Osteocyte (in vitro differentiated cells): Measurements from ENCODE around the gene ATP6V1G2. TPM values are rescaled to one million over a fixed set of nuclear protein-coding genes. Genes with fewer than 3 reads are reported as not detected.
"Not testable (repeated sequence)": the region's sequence is repeated elsewhere in the genome, so short reads cannot be mapped to it uniquely, and the experiment has no call there.

Experiments used
- DNase-seq: peaks from one replicate; pipeline ENCODE4 v3.0.0; 2021; ENCODE audit warnings: mixed read lengths; ENCODE audit not compliant: unreplicated experiment; ENCODE audit errors: extremely low spot score
- H3K27ac Mint-ChIP-seq: one replicate; pipeline ENCODE4 v1.8.0; 2021; ENCODE audit warnings: mild to moderate bottlenecking, mixed read lengths; ENCODE audit not compliant: unreplicated experiment
- H3K27me3 Mint-ChIP-seq: one replicate; pipeline ENCODE4 v1.8.0; 2021; ENCODE audit warnings: mixed read lengths; ENCODE audit not compliant: unreplicated experiment
- H3K36me3 Mint-ChIP-seq: one replicate; pipeline ENCODE4 v1.8.0; 2021; ENCODE audit warnings: mixed read lengths; ENCODE audit not compliant: unreplicated experiment
- H3K4me1 Mint-ChIP-seq: one replicate; pipeline ENCODE4 v1.8.0; 2021; ENCODE audit warnings: mixed read lengths; ENCODE audit not compliant: unreplicated experiment
- H3K4me3 Mint-ChIP-seq: one replicate; pipeline ENCODE4 v1.8.0; 2021; ENCODE audit warnings: mild to moderate bottlenecking, moderate library complexity, mixed read lengths; ENCODE audit not compliant: unreplicated experiment
- H3K9me3 Mint-ChIP-seq: one replicate; pipeline ENCODE4 v1.8.0; 2021; ENCODE audit warnings: mixed read lengths; ENCODE audit not compliant: unreplicated experiment
- CTCF ChIP-seq: fragments of 200-600 bp; sonication (generic); IDR thresholded peaks from 2 replicates; pipeline ENCODE4 v1.5.0; 2021; ENCODE audit warnings: antibody characterized with exemption, mild to moderate bottlenecking, moderate library complexity
- total RNA-seq: library from RNA; stranded (reverse); gene quantifications from 2 replicates; pipeline ENCODE4 v1.2.1, GENCODE V29; 2021

ATP6V1G2 gene
- total RNA-seq, 1 donor from 2014 or later = 9.0 TPM

DNA sequence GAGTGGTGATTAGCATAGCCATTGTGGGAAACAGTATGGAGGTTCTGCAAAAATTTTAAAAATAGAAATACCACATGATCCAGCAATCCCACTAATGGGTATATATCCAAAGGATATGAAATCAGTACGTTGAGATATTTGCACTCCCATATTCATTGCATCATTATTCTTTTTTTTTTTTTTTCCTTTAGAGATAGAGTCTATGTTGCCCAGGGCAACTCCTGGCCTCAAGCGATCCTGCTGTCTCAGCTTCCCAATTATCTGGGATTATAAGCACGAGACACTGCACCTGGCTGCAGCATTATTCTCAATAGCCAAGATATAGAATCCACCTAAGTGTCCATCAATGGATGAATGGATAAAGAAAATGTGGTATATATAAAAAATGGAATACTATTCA lies 24.6 kb downstream of the ATP6V1G2 start:
- DNase-seq = no peak
- Mint-ChIP-seq H3K4me1 (peaks cover 7% of the 10 kb centered on the region), H3K27ac (no peak overlapping the region), H3K27me3 (peaks cover 20% of the 10 kb centered on the region), H3K9me3 (no peaks in the 10 kb centered on the region), H3K4me3 (no peak overlapping the region), H3K36me3 (no peaks in the 10 kb centered on the region)
- no peak for TF ChIP-seq CTCF

DNA sequence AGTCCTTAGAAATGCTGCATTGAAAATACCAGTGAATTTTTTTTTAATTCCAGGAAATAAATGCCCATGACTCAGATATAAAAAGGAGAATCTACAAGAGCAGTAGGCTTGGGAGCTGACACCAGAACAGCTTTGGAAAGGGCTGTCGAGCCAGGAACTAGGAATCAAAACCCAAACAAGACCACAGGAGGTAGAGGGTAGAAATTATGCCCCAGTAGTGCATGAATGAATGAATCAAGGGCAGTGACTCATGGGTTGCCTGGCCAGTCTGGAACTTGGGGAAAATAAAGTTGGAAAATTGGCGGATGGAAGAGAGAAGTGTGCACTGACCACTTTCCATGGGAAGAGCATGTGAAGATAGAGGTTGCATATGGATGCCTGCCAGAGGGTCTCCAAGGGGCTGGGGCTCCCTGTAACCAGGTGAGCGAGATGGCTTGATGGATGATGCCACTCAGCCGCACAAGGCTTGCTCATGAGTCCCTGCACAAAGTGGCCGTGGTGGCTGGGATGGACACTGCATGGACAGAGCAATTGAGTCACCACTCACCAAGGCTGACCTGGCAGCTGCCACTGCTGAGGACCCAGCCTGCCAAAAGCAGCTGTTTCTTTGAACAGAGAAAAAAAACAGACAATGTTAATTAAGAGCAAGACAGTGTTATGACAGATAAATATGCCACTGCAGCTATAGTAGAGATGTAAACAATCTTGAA lies 32.8 kb downstream of the ATP6V1G2 start:
- peaks cover 10% of the 10 kb centered on the region for H3K36me3 Mint-ChIP-seq
- no peak for TF ChIP-seq CTCF
- H3K4me1 Mint-ChIP-seq = peaks cover 5% of the 10 kb centered on the region
- no peak overlapping the region for H3K27ac Mint-ChIP-seq
- no peaks in the 10 kb centered on the region for H3K9me3 Mint-ChIP-seq
- H3K4me3 Mint-ChIP-seq = no peak overlapping the region
- DNase-seq = no peak
- H3K27me3 Mint-ChIP-seq = no peaks in the 10 kb centered on the region

DNA sequence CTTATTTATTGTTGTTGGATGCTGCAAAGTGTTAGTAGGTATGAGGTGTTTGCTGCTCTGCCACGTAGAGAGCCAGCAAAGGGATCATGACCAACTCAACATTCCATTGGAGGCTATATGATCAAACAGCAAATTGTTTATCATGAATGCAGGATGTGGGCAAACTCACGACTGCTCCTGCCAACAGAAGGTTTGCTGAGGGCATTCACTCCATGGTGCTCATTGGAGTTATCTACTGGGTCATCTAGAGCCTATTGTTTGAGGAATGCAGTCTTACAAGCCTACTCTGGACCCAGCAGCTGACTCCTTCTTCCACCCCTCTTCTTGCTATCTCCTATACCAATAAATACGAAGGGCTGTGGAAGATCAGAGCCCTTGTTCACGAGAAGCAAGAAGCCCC lies 36.4 kb downstream of the ATP6V1G2 start:
- Mint-ChIP-seq H3K27me3 (no peaks in the 10 kb centered on the region), H3K4me3 (no peak overlapping the region), H3K9me3 (no peaks in the 10 kb centered on the region), H3K36me3 (peaks cover 21% of the 10 kb centered on the region), H3K27ac (no peak overlapping the region), H3K4me1 (no peaks in the 10 kb centered on the region)
- DNase-seq = peak; percentile 54
- no peak for TF ChIP-seq CTCF

GRCh38 chr6:31509036-31509435 lies 37.4 kb downstream of the ATP6V1G2 start:
- not testable (repeated sequence) for H3K27ac Mint-ChIP-seq, H3K27me3 Mint-ChIP-seq, H3K4me1 Mint-ChIP-seq, H3K9me3 Mint-ChIP-seq, H3K4me3 Mint-ChIP-seq
- H3K36me3 Mint-ChIP-seq = peaks cover 21% of the 10 kb centered on the region
- DNase-seq = peak; percentile 62

- H3K4me3 Mint-ChIP-seq = no peak overlapping the region
- H3K27me3 Mint-ChIP-seq = no peaks in the 10 kb centered on the region
- TF ChIP-seq CTCF = no peak
- no peak overlapping the region for H3K27ac Mint-ChIP-seq
- no peak for DNase-seq
- peaks cover 7% of the 10 kb centered on the region for H3K9me3 Mint-ChIP-seq
- peaks cover 25% of the 10 kb centered on the region for H3K4me1 Mint-ChIP-seq
- H3K36me3 Mint-ChIP-seq = peaks cover 13% of the 10 kb centered on the region
These were observed 43.8 kb downstream of the ATP6V1G2 start for GRCh38 chr6:31502586-31502985.

GRCh38 chr6:31499648-31500047 lies 46.8 kb downstream of the ATP6V1G2 start:
- not testable (repeated sequence) for H3K27me3 Mint-ChIP-seq, H3K9me3 Mint-ChIP-seq, H3K36me3 Mint-ChIP-seq, DNase-seq, H3K27ac Mint-ChIP-seq
- H3K4me3 Mint-ChIP-seq = peak overlapping the region; percentile 83
- H3K4me1 Mint-ChIP-seq = peaks cover 51% of the 10 kb centered on the region
